ENCODE data around the gene HSPA8. TPM values are rescaled to one million over a fixed set of nuclear protein-coding genes. Genes with fewer than 3 reads are reported as not detected.

Gene HSPA8
- total RNA-seq, 1 experiment from 2014 or later: 1,301 TPM

DNA sequence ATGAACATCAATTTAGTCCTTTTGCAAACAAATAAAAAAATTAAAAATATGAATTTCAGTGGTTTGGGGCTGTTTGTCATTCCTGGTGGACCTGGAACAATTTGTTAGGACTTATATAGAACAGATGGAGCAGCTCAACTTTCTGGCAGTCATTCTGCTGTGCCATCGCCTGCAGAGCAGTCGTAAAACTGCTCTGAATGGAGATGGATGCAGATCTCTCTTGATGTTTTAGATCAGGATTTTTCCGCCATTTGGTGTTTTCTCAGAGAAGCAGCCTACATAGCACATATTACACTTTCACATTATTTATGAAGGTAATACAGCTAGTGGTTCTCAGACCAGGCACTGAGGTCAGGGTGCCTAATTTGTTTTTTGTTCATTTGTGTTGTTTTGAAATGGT, 31.8 kb upstream of the HSPA8 start:
- H3K9me2 ChIP-seq (ENCODE audit: insufficient read depth): no peaks in the 10 kb centered on the region
- intact Hi-C loops (cut with micrococcal nuclease): no loop called here
- no peaks in the 10 kb centered on the region for H3K27me3 ChIP-seq (ENCODE audit: insufficient read depth, low read length)
- no peaks in the 10 kb centered on the region for H3K36me3 ChIP-seq (ENCODE audit: control insufficient read depth in 1 of 2, insufficient read depth in 2 of 2, low read length in 2 of 2)
- no peak overlapping the region for H3K4me2 ChIP-seq (ENCODE audit: low read length)
- no peak overlapping the region for H3K4me3 ChIP-seq (replicated peaks in 1 of 2; ENCODE audit: low read depth in 1 of 2, low read length in 2 of 2)
- H3K4me1 ChIP-seq (ENCODE audit: control insufficient read depth in 1 of 2, insufficient read depth in 2 of 2, low read length in 2 of 2): no peaks in the 10 kb centered on the region
- RAD21 ChIA-PET (ENCODE audit: low non-redundant PET in 1 of 2, low total read pairs in 2 of 2, uncharacterized antibody in 2 of 2, unreplicated experiment in 2 of 2): no interaction called here
- no peaks in the 10 kb centered on the region for H3K9me3 ChIP-seq (ENCODE audit: control insufficient read depth in 1 of 2, insufficient read depth in 1 of 2, low read depth in 1 of 2, low read length in 2 of 2)
- no TSS peak for BruUV-seq (replicated peaks)
- DNase-seq (ENCODE audit: low read depth, low spot score) (no peak), ATAC-seq (no peak)
- no peak overlapping the region for H3K9ac ChIP-seq (ENCODE audit: low read length)
- H2AFZ ChIP-seq (ENCODE audit: low read depth, low read length, poor library complexity, severe bottlenecking): no peak overlapping the region
- H4K20me1 ChIP-seq (ENCODE audit: insufficient read depth): no peaks in the 10 kb centered on the region
- CTCF ChIA-PET: no interaction called here
- POLR2A ChIA-PET: no interaction called here
- TF ChIP-seq POLR2A (IDR thresholded peaks at IDR 0.05; ENCODE audit: borderline replicate concordance, extremely low read depth, insufficient read depth, insufficient read length) (no peak), SRF (IDR thresholded peaks at IDR 0.05; ENCODE audit: low read depth) (no peak), RAD21 (IDR thresholded peaks at IDR 0.05; ENCODE audit: low read depth) (no peak), ELF1 (IDR thresholded peaks at IDR 0.05; ENCODE audit: borderline replicate concordance, low read depth) (no peak), JUND (IDR thresholded peaks at IDR 0.05) (no peak), YY1 (IDR thresholded peaks at IDR 0.05; ENCODE audit: extremely low read depth, insufficient replicate concordance, low read depth, low read length) (no peak), SP1 (IDR thresholded peaks at IDR 0.05; ENCODE audit: low read depth) (no peak), EGR1 (IDR thresholded peaks at IDR 0.05; ENCODE audit: low read depth) (no peak), SIN3A (IDR thresholded peaks at IDR 0.05; ENCODE audit: low read depth) (no peak), CEBPB (IDR thresholded peaks at IDR 0.05; ENCODE audit: low read depth) (no peak), TCF7L2 (IDR thresholded peaks at IDR 0.05; ENCODE audit: borderline replicate concordance, extremely low read depth, insufficient read depth, insufficient read length) (no peak), EZH2phosphoT487 (IDR thresholded peaks at IDR 0.05; ENCODE audit: borderline replicate concordance) (no peak), POLR2AphosphoS5 (IDR thresholded peaks at IDR 0.05; ENCODE audit: low read depth, low read length) (no peak)
- TF ChIP-seq, protein P1, sequence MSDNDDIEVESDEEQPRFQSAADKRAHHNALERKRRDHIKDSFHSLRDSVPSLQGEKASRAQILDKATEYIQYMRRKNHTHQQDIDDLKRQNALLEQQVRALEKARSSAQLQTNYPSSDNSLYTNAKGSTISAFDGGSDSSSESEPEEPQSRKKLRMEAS (IDR thresholded peaks at IDR 0.05): no peak
- TF ChIP-seq, protein P2, sequence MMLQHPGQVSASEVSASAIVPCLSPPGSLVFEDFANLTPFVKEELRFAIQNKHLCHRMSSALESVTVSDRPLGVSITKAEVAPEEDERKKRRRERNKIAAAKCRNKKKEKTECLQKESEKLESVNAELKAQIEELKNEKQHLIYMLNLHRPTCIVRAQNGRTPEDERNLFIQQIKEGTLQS (IDR thresholded peaks at IDR 0.05): no peak
- TF ChIP-seq, protein P3, sequence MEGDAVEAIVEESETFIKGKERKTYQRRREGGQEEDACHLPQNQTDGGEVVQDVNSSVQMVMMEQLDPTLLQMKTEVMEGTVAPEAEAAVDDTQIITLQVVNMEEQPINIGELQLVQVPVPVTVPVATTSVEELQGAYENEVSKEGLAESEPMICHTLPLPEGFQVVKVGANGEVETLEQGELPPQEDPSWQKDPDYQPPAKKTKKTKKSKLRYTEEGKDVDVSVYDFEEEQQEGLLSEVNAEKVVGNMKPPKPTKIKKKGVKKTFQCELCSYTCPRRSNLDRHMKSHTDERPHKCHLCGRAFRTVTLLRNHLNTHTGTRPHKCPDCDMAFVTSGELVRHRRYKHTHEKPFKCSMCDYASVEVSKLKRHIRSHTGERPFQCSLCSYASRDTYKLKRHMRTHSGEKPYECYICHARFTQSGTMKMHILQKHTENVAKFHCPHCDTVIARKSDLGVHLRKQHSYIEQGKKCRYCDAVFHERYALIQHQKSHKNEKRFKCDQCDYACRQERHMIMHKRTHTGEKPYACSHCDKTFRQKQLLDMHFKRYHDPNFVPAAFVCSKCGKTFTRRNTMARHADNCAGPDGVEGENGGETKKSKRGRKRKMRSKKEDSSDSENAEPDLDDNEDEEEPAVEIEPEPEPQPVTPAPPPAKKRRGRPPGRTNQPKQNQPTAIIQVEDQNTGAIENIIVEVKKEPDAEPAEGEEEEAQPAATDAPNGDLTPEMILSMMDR (IDR thresholded peaks at IDR 0.05 in 2 of 3, conservative IDR thresholded peaks at IDR 0.05 in 1 of 3; ENCODE audit: borderline replicate concordance in 1 of 3, insufficient read depth in 1 of 3, low read depth in 2 of 3, low read length in 2 of 3): no peak
- H3K27ac ChIP-seq (ENCODE audit: low read depth, low read length): no peak overlapping the region
- H3K79me2 ChIP-seq (ENCODE audit: insufficient read depth, low read length): no peaks in the 10 kb centered on the region
